T-helper 1 cell treated with Interleukin-12 subunit alpha and Interleukin-12 subunit beta and Interleukin-4 antibody, amounts not matched to agents 30 μg/mL and 1 μg/mL, for 36 hours (primary cell): Measurements from ENCODE around the gene SLC8A3.

Experiments used
- H3K27ac Mint-ChIP-seq: one replicate; pipeline ENCODE4 v1.8.0; 2021; ENCODE audit warnings: mild to moderate bottlenecking, mixed read lengths
- H3K27me3 Mint-ChIP-seq: one replicate; pipeline ENCODE4 v1.8.0; 2021; ENCODE audit warnings: low read depth, mixed read lengths
- H3K36me3 Mint-ChIP-seq: one replicate; pipeline ENCODE4 v1.8.0; 2021; ENCODE audit warnings: low read depth, mixed read lengths
- H3K4me1 Mint-ChIP-seq: one replicate; pipeline ENCODE4 v1.8.0; 2021; ENCODE audit warnings: low read depth, mixed read lengths
- H3K4me3 Mint-ChIP-seq: one replicate; pipeline ENCODE4 v1.8.0; 2021; ENCODE audit warnings: mild to moderate bottlenecking, moderate library complexity, mixed read lengths
- H3K9me3 Mint-ChIP-seq: one replicate; pipeline ENCODE4 v1.8.0; 2021; ENCODE audit warnings: mixed read lengths

SLC8A3 gene

GRCh38 chr14:70047598-70048312 lies 141.0 kb downstream of the SLC8A3 start:
- H3K27me3 Mint-ChIP-seq, result peaks cover 8% of the 10 kb centered on the region
- H3K4me1 Mint-ChIP-seq, result peaks cover 2% of the 10 kb centered on the region
- H3K27ac Mint-ChIP-seq, result no peak overlapping the region
- no peaks in the 10 kb centered on the region for H3K36me3 Mint-ChIP-seq
- H3K4me3 Mint-ChIP-seq, result no peak overlapping the region
- no peaks in the 10 kb centered on the region for H3K9me3 Mint-ChIP-seq

GRCh38 chr14:70045844-70046535 lies 142.8 kb downstream of the SLC8A3 start:
- H3K27me3 Mint-ChIP-seq, result peaks cover 18% of the 10 kb centered on the region
- H3K9me3 Mint-ChIP-seq, result no peaks in the 10 kb centered on the region
- no peak overlapping the region for H3K4me3 Mint-ChIP-seq
- no peak overlapping the region for H3K27ac Mint-ChIP-seq
- no peaks in the 10 kb centered on the region for H3K36me3 Mint-ChIP-seq
- no peaks in the 10 kb centered on the region for H3K4me1 Mint-ChIP-seq

- Mint-ChIP-seq H3K9me3 (no peaks in the 10 kb centered on the region), H3K36me3 (no peaks in the 10 kb centered on the region), H3K4me3 (no peak overlapping the region), H3K4me1 (no peaks in the 10 kb centered on the region), H3K27ac (no peak overlapping the region), H3K27me3 (peaks cover 18% of the 10 kb centered on the region)
These were observed 143.4 kb downstream of the SLC8A3 start for GRCh38 chr14:70045310-70045709.

GRCh38 chr14:70043001-70043400 lies 145.8 kb downstream of the SLC8A3 start:
- no peaks in the 10 kb centered on the region for H3K4me1 Mint-ChIP-seq
- no peak overlapping the region for H3K27ac Mint-ChIP-seq
- H3K36me3 Mint-ChIP-seq, result no peaks in the 10 kb centered on the region
- peaks cover 18% of the 10 kb centered on the region for H3K27me3 Mint-ChIP-seq
- no peak overlapping the region for H3K4me3 Mint-ChIP-seq
- no peaks in the 10 kb centered on the region for H3K9me3 Mint-ChIP-seq

- H3K4me3 Mint-ChIP-seq, result no peak overlapping the region
- H3K27me3 Mint-ChIP-seq, result peaks cover 5% of the 10 kb centered on the region
- H3K9me3 Mint-ChIP-seq, result no peaks in the 10 kb centered on the region
- H3K27ac Mint-ChIP-seq, result no peak overlapping the region
- no peaks in the 10 kb centered on the region for H3K4me1 Mint-ChIP-seq
- H3K36me3 Mint-ChIP-seq, result no peaks in the 10 kb centered on the region
These were observed 152.1 kb downstream of the SLC8A3 start for GRCh38 chr14:70036665-70037064.

- no peaks in the 10 kb centered on the region for H3K27me3 Mint-ChIP-seq
These were observed 154.5 kb downstream of the SLC8A3 start for GRCh38 chr14:70034257-70034656.

GRCh38 chr14:70033561-70033960 lies 155.2 kb downstream of the SLC8A3 start:
- H3K27me3 Mint-ChIP-seq, result no peaks in the 10 kb centered on the region
- no peak overlapping the region for H3K27ac Mint-ChIP-seq
- H3K36me3 Mint-ChIP-seq, result no peaks in the 10 kb centered on the region
- no peak overlapping the region for H3K4me3 Mint-ChIP-seq
- no peaks in the 10 kb centered on the region for H3K9me3 Mint-ChIP-seq
- no peaks in the 10 kb centered on the region for H3K4me1 Mint-ChIP-seq

More at GRCh38 chr14:70034257-70034656, 154.5 kb downstream of the SLC8A3 start:
- no peak overlapping the region for H3K27ac Mint-ChIP-seq
- no peaks in the 10 kb centered on the region for H3K9me3 Mint-ChIP-seq
- no peaks in the 10 kb centered on the region for H3K36me3 Mint-ChIP-seq
- H3K4me3 Mint-ChIP-seq, result no peak overlapping the region
- H3K4me1 Mint-ChIP-seq, result no peaks in the 10 kb centered on the region

- Mint-ChIP-seq H3K4me1 (no peaks in the 10 kb centered on the region), H3K4me3 (no peak overlapping the region), H3K36me3 (no peaks in the 10 kb centered on the region), H3K9me3 (no peaks in the 10 kb centered on the region), H3K27me3 (no peaks in the 10 kb centered on the region), H3K27ac (no peak overlapping the region)
These were observed 155.6 kb downstream of the SLC8A3 start for GRCh38 chr14:70033116-70033515.

GRCh38 chr14:70032447-70032846 lies 156.3 kb downstream of the SLC8A3 start:
- Mint-ChIP-seq H3K9me3 (no peaks in the 10 kb centered on the region), H3K36me3 (no peaks in the 10 kb centered on the region), H3K27me3 (no peaks in the 10 kb centered on the region), H3K27ac (no peak overlapping the region), H3K4me3 (no peak overlapping the region), H3K4me1 (no peaks in the 10 kb centered on the region)

GRCh38 chr14:70032016-70032415 lies 156.7 kb downstream of the SLC8A3 start:
- Mint-ChIP-seq H3K4me3 (no peak overlapping the region), H3K27me3 (no peaks in the 10 kb centered on the region), H3K27ac (no peak overlapping the region), H3K4me1 (no peaks in the 10 kb centered on the region), H3K9me3 (no peaks in the 10 kb centered on the region), H3K36me3 (no peaks in the 10 kb centered on the region)

GRCh38 chr14:70029296-70030132 lies 159.2 kb downstream of the SLC8A3 start:
- Mint-ChIP-seq H3K36me3 (no peaks in the 10 kb centered on the region), H3K4me3 (no peak overlapping the region), H3K9me3 (no peaks in the 10 kb centered on the region), H3K27ac (no peak overlapping the region), H3K4me1 (no peaks in the 10 kb centered on the region), H3K27me3 (peaks cover 8% of the 10 kb centered on the region)

- H3K36me3 Mint-ChIP-seq, result no peaks in the 10 kb centered on the region
- no peaks in the 10 kb centered on the region for H3K4me1 Mint-ChIP-seq
- H3K4me3 Mint-ChIP-seq, result no peak overlapping the region
- H3K27me3 Mint-ChIP-seq, result peaks cover 10% of the 10 kb centered on the region
- H3K27ac Mint-ChIP-seq, result no peak overlapping the region
- H3K9me3 Mint-ChIP-seq, result no peaks in the 10 kb centered on the region
These were observed 160.8 kb downstream of the SLC8A3 start for GRCh38 chr14:70027785-70028428.

- H3K36me3 Mint-ChIP-seq, result no peaks in the 10 kb centered on the region
- no peak overlapping the region for H3K27ac Mint-ChIP-seq
- no peaks in the 10 kb centered on the region for H3K9me3 Mint-ChIP-seq
- H3K27me3 Mint-ChIP-seq, result peaks cover 10% of the 10 kb centered on the region
- H3K4me3 Mint-ChIP-seq, result no peak overlapping the region
- H3K4me1 Mint-ChIP-seq, result peaks cover 6% of the 10 kb centered on the region
These were observed 164.9 kb downstream of the SLC8A3 start for GRCh38 chr14:70023871-70024270.

GRCh38 chr14:70022771-70023445 lies 165.8 kb downstream of the SLC8A3 start:
- Mint-ChIP-seq H3K27me3 (peaks cover 10% of the 10 kb centered on the region), H3K4me3 (no peak overlapping the region), H3K9me3 (no peaks in the 10 kb centered on the region), H3K36me3 (no peaks in the 10 kb centered on the region), H3K27ac (no peak overlapping the region), H3K4me1 (peaks cover 15% of the 10 kb centered on the region)
